ENCODE results near the gene ZNF584.
A peak's percentile ranks its signal among the peaks of the same experiment; 100 is the strongest.

ZNF584 gene

GRCh38 chr19:58385891-58386575 lies 22.4 kb upstream of the ZNF584 start:
- no peak for DNase-seq (ENCODE audit: low read depth in 2 of 2)

GRCh38 chr19:58386576-58387337 lies 21.7 kb upstream of the ZNF584 start, which contains the start of gene RPS5:
TSS of gene RPS5 (plus strand) at chr19:58387269. CDS start at chr19:58388138, 869 bp downstream.
- peak; percentile 96 to 97 for DNase-seq (ENCODE audit: low read depth in 2 of 2)

- no peak for DNase-seq (ENCODE audit: low read depth in 2 of 2)
Observed at GRCh38 chr19:58387338-58388174, 20.9 kb upstream of the ZNF584 start.

GRCh38 chr19:58388175-58388526 lies 20.3 kb upstream of the ZNF584 start:
- DNase-seq (ENCODE audit: low read depth in 2 of 2), result no peak

GRCh38 chr19:58392945-58393724 lies 15.3 kb upstream of the ZNF584 start:
- no peak for DNase-seq (ENCODE audit: low read depth in 2 of 2)

GRCh38 chr19:58393725-58394033 lies 14.8 kb upstream of the ZNF584 start:
- no peak for DNase-seq (ENCODE audit: low read depth in 2 of 2)

- DNase-seq (ENCODE audit: low read depth in 2 of 2), result no peak
Observed at GRCh38 chr19:58394821-58395219, 13.6 kb upstream of the ZNF584 start.

- DNase-seq (ENCODE audit: low read depth in 2 of 2), result no peak
Observed at GRCh38 chr19:58395220-58395978, 13.1 kb upstream of the ZNF584 start, which contains the start of gene RNF225. TSS of gene RNF225 (plus strand) at chr19:58395656. CDS start at chr19:58396090, 434 bp downstream.

GRCh38 chr19:58395979-58396627 lies 12.3 kb upstream of the ZNF584 start:
- DNase-seq (ENCODE audit: low read depth in 2 of 2), result no peak

GRCh38 chr19:58396691-58397532 lies 11.5 kb upstream of the ZNF584 start:
- no peak for DNase-seq (ENCODE audit: low read depth in 2 of 2)

- DNase-seq (ENCODE audit: low read depth in 2 of 2), result no peak
Observed at GRCh38 chr19:58397533-58398037, 10.9 kb upstream of the ZNF584 start.

GRCh38 chr19:58398087-58398486 lies 10.4 kb upstream of the ZNF584 start:
- no peak for DNase-seq (ENCODE audit: low read depth in 2 of 2)

GRCh38 chr19:58398545-58398944 lies 9.9 kb upstream of the ZNF584 start:
- DNase-seq (ENCODE audit: low read depth in 2 of 2), result no peak

- no peak for DNase-seq (ENCODE audit: low read depth in 2 of 2)
Observed at GRCh38 chr19:58399903-58400302, 8.5 kb upstream of the ZNF584 start.

GRCh38 chr19:58400316-58400915 lies 8.0 kb upstream of the ZNF584 start:
- no peak for DNase-seq (ENCODE audit: low read depth in 2 of 2)

GRCh38 chr19:58400916-58401839 lies 7.3 kb upstream of the ZNF584 start:
- peak; percentile 98 to 99 for DNase-seq (ENCODE audit: low read depth in 2 of 2)

- no peak for DNase-seq (ENCODE audit: low read depth in 2 of 2)
Observed at GRCh38 chr19:58401840-58402421, 6.5 kb upstream of the ZNF584 start.

Data from fibroblast of skin of left biceps (primary cell).